IMR-90 (cell line): ENCODE results near the gene DCAF11. TPM values are rescaled to one million over a fixed set of nuclear protein-coding genes. Genes with fewer than 3 reads are reported as not detected.

Experiments
- ATAC-seq: fragments of 200-7000 bp; cut with Tn5 transposase; 2 replicates; pipeline ENCODE4 v1.9.1; 2020; ENCODE audit warnings: low read depth, mild to moderate bottlenecking, moderate library complexity
- BruUV-seq: library from RNA; stranded (reverse); fragments of 400-500 nt; replicated peaks from 2 replicates; lab custom pipeline; 2021; lab: Mats Ljungman, UMichigan
- CTCF ChIA-PET: fragments of 300-600 bp; formaldehyde crosslinking; extraction: SDS; loops from one replicate; lab custom pipeline; 2021; ENCODE audit warnings: antibody characterized with exemption; lab: Yijun Ruan, JAX
- POLR2A ChIA-PET: fragments of 300-600 bp; sonication (Branson Sonifier 250); formaldehyde crosslinking; loops from one replicate; lab custom pipeline; 2022; ENCODE audit warnings: antibody characterized with exemption; ENCODE audit not compliant: unreplicated experiment; lab: Charles Lee
- DNase-seq: peaks from one replicate; pipeline ENCODE4 v3.0.0; 2013
- H2AFZ ChIP-seq: replicated peaks from 2 replicates; pipeline ENCODE3; 2013; ENCODE audit warnings: low read length, mild to moderate bottlenecking; ENCODE audit not compliant: poor library complexity
- H2AK5ac ChIP-seq: 2 replicates; pipeline ENCODE4 v1.6.1; 2013; ENCODE audit warnings: low read depth, low read length, inconsistent platforms
- H2AK9ac ChIP-seq: replicated peaks from 2 replicates; pipeline ENCODE3; 2013; ENCODE audit warnings: mild to moderate bottlenecking, low read depth, low read length, moderate library complexity; ENCODE audit not compliant: poor library complexity
- H2BK120ac ChIP-seq: 2 replicates; pipeline ENCODE4 v1.6.1; 2013; ENCODE audit warnings: low read depth, low read length, inconsistent platforms
- H2BK15ac ChIP-seq: 3 replicates; pipeline ENCODE4 v1.6.1; 2013; ENCODE audit warnings: low read depth, low read length, inconsistent platforms
- H2BK20ac ChIP-seq: 2 replicates; pipeline ENCODE4 v1.6.1; 2013; ENCODE audit warnings: low read depth, mild to moderate bottlenecking, inconsistent platforms, low read length, moderate library complexity
- H2BK5ac ChIP-seq: 2 replicates; pipeline ENCODE4 v1.6.1; 2013; ENCODE audit warnings: mild to moderate bottlenecking, low read depth, low read length, inconsistent platforms; ENCODE audit not compliant: poor library complexity, severe bottlenecking
- H3K14ac ChIP-seq: replicated peaks from 2 replicates; pipeline ENCODE4 v1.6.1; 2013; ENCODE audit warnings: low read depth, low read length, inconsistent platforms
- H3K18ac ChIP-seq: 2 replicates; pipeline ENCODE4 v1.6.1; 2013; ENCODE audit warnings: low read depth, low read length, control low read depth
- H3K23ac ChIP-seq: 2 replicates; pipeline ENCODE4 v1.6.1; 2013; ENCODE audit warnings: low read depth, low read length, inconsistent platforms
- H3K27ac ChIP-seq: 2 replicates; pipeline ENCODE4 v1.5.1; 2013; ENCODE audit warnings: mild to moderate bottlenecking, control low read depth, low read length; ENCODE audit not compliant: insufficient read depth
- H3K27me3 ChIP-seq: 2 replicates; pipeline ENCODE4 v1.6.1; 2013; ENCODE audit warnings: low read length; ENCODE audit not compliant: control insufficient read depth, insufficient read depth
- H3K36me3 ChIP-seq: 2 replicates; pipeline ENCODE4 v1.6.1; 2013; ENCODE audit warnings: low read length, mixed read lengths; ENCODE audit not compliant: control insufficient read depth, insufficient read depth
- H3K4ac ChIP-seq: 2 replicates; pipeline ENCODE4 v1.6.1; 2013; ENCODE audit warnings: low read depth, low read length, inconsistent platforms
- H3K4me1 ChIP-seq: 2 replicates; pipeline ENCODE4 v1.6.1; 2013; ENCODE audit warnings: low read length, mixed read lengths; ENCODE audit not compliant: control insufficient read depth, insufficient read depth
- H3K4me2 ChIP-seq: 2 replicates; pipeline ENCODE4 v1.6.1; 2013; ENCODE audit warnings: low read depth, mild to moderate bottlenecking, control low read depth, low read length, moderate library complexity
- H3K4me3 ChIP-seq: 2 replicates; pipeline ENCODE4 v1.5.1; 2013; ENCODE audit warnings: low read depth, mild to moderate bottlenecking, control low read depth, low read length, moderate library complexity; ENCODE audit not compliant: insufficient read depth
- H3K56ac ChIP-seq: 2 replicates; pipeline ENCODE4 v1.6.1; 2013; ENCODE audit warnings: low read length, inconsistent platforms; ENCODE audit not compliant: insufficient read depth; ENCODE audit errors: extremely low read depth
- H3K79me1 ChIP-seq, 2 experiments: 2 replicates each; pipeline ENCODE4 v1.6.1; 2013; ENCODE audit warnings: low read length in 2 of 2, inconsistent platforms in 1 of 2, low read depth in 1 of 2
- H3K9ac ChIP-seq: 2 replicates; pipeline ENCODE4 v1.6.1; 2013; ENCODE audit warnings: low read depth, low read length, control low read depth
- H3K9me1 ChIP-seq: 2 replicates; pipeline ENCODE4 v1.6.1; 2013; ENCODE audit warnings: low read length, inconsistent platforms; ENCODE audit not compliant: insufficient read depth
- H3K9me3 ChIP-seq: 2 replicates; pipeline ENCODE4 v1.6.1; 2013; ENCODE audit warnings: low read length; ENCODE audit not compliant: control insufficient read depth, insufficient read depth
- H4K20me1 ChIP-seq: 2 replicates; pipeline ENCODE4 v1.6.1; 2013; ENCODE audit warnings: low read length, inconsistent platforms; ENCODE audit not compliant: insufficient read depth
- H4K5ac ChIP-seq: 2 replicates; pipeline ENCODE4 v1.6.1; 2013; ENCODE audit warnings: mild to moderate bottlenecking, low read depth, low read length, control low read depth
- H4K8ac ChIP-seq, 2 experiments: 2 replicates each; pipeline ENCODE4 v1.6.1; 2013; ENCODE audit warnings: low read depth in 2 of 2, low read length in 2 of 2, control low read depth in 1 of 2, inconsistent platforms in 1 of 2
- H4K91ac ChIP-seq: 2 replicates; pipeline ENCODE4 v1.6.1; 2013; ENCODE audit warnings: low read depth, low read length, inconsistent platforms; ENCODE audit not compliant: insufficient read depth
- BHLHE40 ChIP-seq: fragments of 150-350 bp; IDR thresholded peaks from 2 replicates; pipeline ENCODE4 v1.6.1; 2016; ENCODE audit warnings: mild to moderate bottlenecking, low read depth, low read length
- CEBPB ChIP-seq: IDR thresholded peaks from 2 replicates; pipeline ENCODE4 v1.6.1; 2012; ENCODE audit warnings: low read depth, low read length, improper control_type of control experiment
- CHD1 ChIP-seq: IDR thresholded peaks from 2 replicates; pipeline ENCODE4 v1.6.1; 2012; ENCODE audit warnings: low read depth, low read length, improper control_type of control experiment
- FOS ChIP-seq: fragments of 150-350 bp; IDR thresholded peaks from 2 replicates; pipeline ENCODE4 v1.6.1; 2016; ENCODE audit warnings: low read depth, low read length
- MAFK ChIP-seq: IDR thresholded peaks from 2 replicates; pipeline ENCODE4 v1.6.1; 2012; ENCODE audit warnings: low read depth, low read length, improper control_type of control experiment
- POLR2A ChIP-seq: IDR thresholded peaks from 2 replicates; pipeline ENCODE4 v1.6.1; 2012; ENCODE audit warnings: mild to moderate bottlenecking, low read depth, low read length
- RAD21 ChIP-seq: IDR thresholded peaks from 2 replicates; pipeline ENCODE4 v1.6.1; 2012; ENCODE audit warnings: low read length, improper control_type of control experiment
- RCOR1 ChIP-seq: IDR thresholded peaks from 2 replicates; pipeline ENCODE4 v1.6.1; 2012; ENCODE audit warnings: mild to moderate bottlenecking, low read length, improper control_type of control experiment; ENCODE audit not compliant: insufficient replicate concordance
- RFX5 ChIP-seq: IDR thresholded peaks from 2 replicates; pipeline ENCODE4 v1.8.0; 2012; ENCODE audit warnings: low read depth, mild to moderate bottlenecking, low read length, moderate library complexity
- SMC3 ChIP-seq: fragments of 150-350 bp; IDR thresholded peaks from 2 replicates; pipeline ENCODE4 v1.6.1; 2016; ENCODE audit warnings: low read depth, mild to moderate bottlenecking, antibody characterized with exemption, low read length, moderate library complexity
- whole genome bisulfite sequencing, 2 experiments: methylation state at CpG; one replicate each; pipeline versions ENCODE4 v1.1.5 to v1.1.7; 2013; ENCODE audit warnings: missing lambda C conversion rate in 2 of 2; ENCODE audit not compliant: insufficient read length in 1 of 2; ENCODE audit errors: extremely low coverage in 2 of 2; 5-methylcytosine and 5-hydroxymethylcytosine counted together
- dilution Hi-C: fragments of 300-500 bp; cut with HindIII; formaldehyde crosslinking; loops from one replicate; pipeline ENCODE4 v1.14.3; 2018; ENCODE audit warnings: low sequenced_read_pairs; ENCODE audit not compliant: unreplicated experiment
- in situ Hi-C: fragments of 300-500 bp; cut with MboI; formaldehyde crosslinking; loops from 3 replicates; pipeline ENCODE4 v1.14.3; 2019; ENCODE audit warnings: low sequenced_read_pairs, inconsistent platforms, mixed read lengths
- intact Hi-C: fragments of 100-400 bp; cut with micrococcal nuclease; formaldehyde crosslinking; loops from 2 replicates; pipeline ENCODE4 v1.10.0; 2022
- polyA plus RNA-seq, 3 experiments: library from polyadenylated mRNA; depleted of rRNA; stranded (reverse); fragments of >200 nt; gene quantifications; 2 replicates each; pipeline ENCODE4 v1.2.3, GENCODE V29; 2012; ENCODE audit warnings: low replicate concordance in 1 of 3
- total RNA-seq: library from RNA; depleted of rRNA; stranded (reverse); fragments of >200 nt; gene quantifications from 2 replicates; pipeline ENCODE4 v1.2.3, GENCODE V29; 2012
- TF ChIP-seq, protein P1 (sequence below): fragments of 150-350 bp; IDR thresholded peaks from 2 replicates; pipeline ENCODE4 v1.6.1; 2017; ENCODE audit warnings: mild to moderate bottlenecking, antibody characterized with exemption, low read length, low read depth
- TF ChIP-seq, protein P2 (sequence below): conservative IDR thresholded peaks from 2 replicates; pipeline ENCODE4 v1.5.1; 2012; ENCODE audit warnings: mild to moderate bottlenecking, low read depth, low read length, improper control_type of control experiment
- TF ChIP-seq, protein P3 (sequence below): fragments of 150-350 bp; IDR thresholded peaks from 2 replicates; pipeline ENCODE4 v1.6.1; 2016; ENCODE audit warnings: low read depth, mild to moderate bottlenecking, low read length, moderate library complexity, borderline replicate concordance

Gene DCAF11
- total and polyA plus RNA-seq, 2 of the 4 experiments (the other 2 are of a cell fraction), result 21.0 to 52.0 TPM

GRCh38 chr14:24068711-24069410, 45.7 kb upstream of the DCAF11 start:
- Histone ChIP-seq H3K79me1 (no peaks in the 10 kb centered on the region), H4K91ac (no peak overlapping the region), H3K4me3 (no peak overlapping the region), H3K27ac (no peak overlapping the region), H3K9me3 (no peaks in the 10 kb centered on the region), H2BK120ac (no peak overlapping the region), H3K4me2 (no peak overlapping the region), H3K9ac (no peak overlapping the region), H3K14ac (no peak overlapping the region), H3K9me1 (no peaks in the 10 kb centered on the region), H3K27me3 (peaks cover 66% of the 10 kb centered on the region), H2BK5ac (no peak overlapping the region), H2AK9ac (no peak overlapping the region), H3K56ac (no peak overlapping the region), H4K8ac (no peak overlapping the region), H4K20me1 (no peaks in the 10 kb centered on the region), H3K18ac (no peak overlapping the region), H3K4me1 (no peaks in the 10 kb centered on the region), H3K23ac (no peak overlapping the region), H3K36me3 (no peaks in the 10 kb centered on the region), H2BK15ac (no peak overlapping the region), H4K5ac (no peak overlapping the region), H2AK5ac (no peak overlapping the region), H3K4ac (no peak overlapping the region), H2BK20ac (no peak overlapping the region), H2AFZ (no peak overlapping the region)
- in situ Hi-C loops (no loop called here), intact Hi-C loops (no loop called here), dilution Hi-C loops (no loop called here)
- no peak for DNase-seq
- no peak for ATAC-seq
- BruUV-seq, result no TSS peak
- CTCF ChIA-PET, result no interaction called here
- WGBS, 2 experiments, result 40% methylated on average over 1 of the region's 10 CpGs; no CpG with 5 or more reads in 1 of the 2 experiments
- POLR2A ChIA-PET, result interaction anchor here (0.7 kb wide), 1 partner anchor 9 kb away, joined by 6 read pairs; no protein-coding TSS in a partner anchor
- TF ChIP-seq RAD21, result no peak
- no peak for TF ChIP-seq CEBPB
- no peak for TF ChIP-seq BHLHE40
- TF ChIP-seq RCOR1, result no peak
- no peak for TF ChIP-seq RFX5
- TF ChIP-seq, protein P1, sequence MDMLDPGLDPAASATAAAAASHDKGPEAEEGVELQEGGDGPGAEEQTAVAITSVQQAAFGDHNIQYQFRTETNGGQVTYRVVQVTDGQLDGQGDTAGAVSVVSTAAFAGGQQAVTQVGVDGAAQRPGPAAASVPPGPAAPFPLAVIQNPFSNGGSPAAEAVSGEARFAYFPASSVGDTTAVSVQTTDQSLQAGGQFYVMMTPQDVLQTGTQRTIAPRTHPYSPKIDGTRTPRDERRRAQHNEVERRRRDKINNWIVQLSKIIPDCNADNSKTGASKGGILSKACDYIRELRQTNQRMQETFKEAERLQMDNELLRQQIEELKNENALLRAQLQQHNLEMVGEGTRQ, result no peak
- no peak for TF ChIP-seq MAFK
- TF ChIP-seq, protein P2, sequence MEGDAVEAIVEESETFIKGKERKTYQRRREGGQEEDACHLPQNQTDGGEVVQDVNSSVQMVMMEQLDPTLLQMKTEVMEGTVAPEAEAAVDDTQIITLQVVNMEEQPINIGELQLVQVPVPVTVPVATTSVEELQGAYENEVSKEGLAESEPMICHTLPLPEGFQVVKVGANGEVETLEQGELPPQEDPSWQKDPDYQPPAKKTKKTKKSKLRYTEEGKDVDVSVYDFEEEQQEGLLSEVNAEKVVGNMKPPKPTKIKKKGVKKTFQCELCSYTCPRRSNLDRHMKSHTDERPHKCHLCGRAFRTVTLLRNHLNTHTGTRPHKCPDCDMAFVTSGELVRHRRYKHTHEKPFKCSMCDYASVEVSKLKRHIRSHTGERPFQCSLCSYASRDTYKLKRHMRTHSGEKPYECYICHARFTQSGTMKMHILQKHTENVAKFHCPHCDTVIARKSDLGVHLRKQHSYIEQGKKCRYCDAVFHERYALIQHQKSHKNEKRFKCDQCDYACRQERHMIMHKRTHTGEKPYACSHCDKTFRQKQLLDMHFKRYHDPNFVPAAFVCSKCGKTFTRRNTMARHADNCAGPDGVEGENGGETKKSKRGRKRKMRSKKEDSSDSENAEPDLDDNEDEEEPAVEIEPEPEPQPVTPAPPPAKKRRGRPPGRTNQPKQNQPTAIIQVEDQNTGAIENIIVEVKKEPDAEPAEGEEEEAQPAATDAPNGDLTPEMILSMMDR, result no peak
- no peak for TF ChIP-seq CHD1
- TF ChIP-seq POLR2A, result no peak
- no peak for TF ChIP-seq FOS
- no peak for TF ChIP-seq SMC3
- TF ChIP-seq, protein P3, sequence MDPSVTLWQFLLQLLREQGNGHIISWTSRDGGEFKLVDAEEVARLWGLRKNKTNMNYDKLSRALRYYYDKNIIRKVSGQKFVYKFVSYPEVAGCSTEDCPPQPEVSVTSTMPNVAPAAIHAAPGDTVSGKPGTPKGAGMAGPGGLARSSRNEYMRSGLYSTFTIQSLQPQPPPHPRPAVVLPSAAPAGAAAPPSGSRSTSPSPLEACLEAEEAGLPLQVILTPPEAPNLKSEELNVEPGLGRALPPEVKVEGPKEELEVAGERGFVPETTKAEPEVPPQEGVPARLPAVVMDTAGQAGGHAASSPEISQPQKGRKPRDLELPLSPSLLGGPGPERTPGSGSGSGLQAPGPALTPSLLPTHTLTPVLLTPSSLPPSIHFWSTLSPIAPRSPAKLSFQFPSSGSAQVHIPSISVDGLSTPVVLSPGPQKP, result no peak
